HepG2 (cell line): ENCODE results near the gene PSD4. TPM values are rescaled to one million over a fixed set of nuclear protein-coding genes. Genes with fewer than 3 reads are reported as not detected.

Experiments
- ATAC-seq: fragments of 200-7000 bp; cut with Tn5 transposase; 3 replicates; pipeline ENCODE4 v1.9.1; 2020; ENCODE audit warnings: mild to moderate bottlenecking, moderate library complexity
- BruUV-seq: library from RNA; stranded (reverse); fragments of 400-500 nt; replicated peaks from 2 replicates; lab custom pipeline; 2021; lab: Mats Ljungman, UMichigan
- CTCF ChIA-PET: fragments of 300-600 bp; formaldehyde crosslinking; extraction: SDS; loops from one replicate; lab custom pipeline; 2021; ENCODE audit warnings: low total read pairs, inconsistent platforms, low intra/inter-chr PET ratio; lab: Yijun Ruan, JAX
- POLR2A ChIA-PET: fragments of 350-600 bp; sonication (Branson Sonifier 250); formaldehyde crosslinking; loops from one replicate; lab custom pipeline; 2020; ENCODE audit warnings: antibody characterized with exemption, inconsistent platforms; lab: Yijun Ruan, JAX
- DNase-seq: peaks from one replicate; pipeline ENCODE4 v3.0.0-alpha.2; 2015; ENCODE audit warnings: low spot score
- FAIRE-seq: peaks from 3 replicates; lab custom pipeline; 2011; peaks lifted over from hg19 to GRCh38; lab: Jason Lieb, UNC
- H2AFZ ChIP-seq: one replicate; pipeline ENCODE4 v1.6.1; 2011; ENCODE audit warnings: low read length, inconsistent platforms
- H3K27ac ChIP-seq: fragments of 300-600 bp; 3 replicates; pipeline ENCODE4 v1.8.0; 2011; ENCODE audit warnings: mixed run types, mild to moderate bottlenecking, mixed read lengths, low read length, inconsistent platforms; ENCODE audit not compliant: insufficient read depth; ENCODE audit errors: extremely low read length
- H3K27me3 ChIP-seq, 2 experiments: fragments of 200-600 bp in 1 of 2; 2 replicates in 1 of 2; 3 replicates in 1 of 2; pipeline versions ENCODE4 v1.6.0 to v1.8.0; 2011; ENCODE audit warnings: low read length in 2 of 2, mild to moderate bottlenecking in 2 of 2, moderate library complexity in 2 of 2, inconsistent platforms in 1 of 2; ENCODE audit not compliant: insufficient read depth in 2 of 2, control insufficient read depth in 1 of 2
- H3K36me3 ChIP-seq, 2 experiments: fragments of 200-600 bp in 1 of 2; replicated peaks in 1 of 2; 2 replicates in 1 of 2; 3 replicates in 1 of 2; pipeline versions ENCODE4 v1.5.1 to v1.8.0; 2011; ENCODE audit warnings: low read length in 2 of 2, inconsistent platforms in 1 of 2; ENCODE audit not compliant: insufficient read depth in 2 of 2, control insufficient read depth in 1 of 2
- H3K4me1 ChIP-seq: 2 replicates; pipeline ENCODE4 v1.5.1; 2012; ENCODE audit warnings: low read length, inconsistent platforms; ENCODE audit not compliant: insufficient read depth
- H3K4me2 ChIP-seq: 2 replicates; pipeline ENCODE4 v1.6.0; 2011; ENCODE audit warnings: low read depth, low read length, inconsistent platforms
- H3K4me3 ChIP-seq, 3 experiments: fragments of 200-600 bp in 1 of 3; sonication (generic), shearing (Covaris generic) in 1 of 3; replicated peaks in 1 of 3; 2 replicates each; pipeline ENCODE4 v1.5.1; 2011 to 2016; ENCODE audit warnings: low read length in 3 of 3, inconsistent platforms in 2 of 3, low read depth in 2 of 3, mild to moderate bottlenecking in 2 of 3, control low read depth in 1 of 3, mixed read lengths in 1 of 3; ENCODE audit not compliant: insufficient read depth in 1 of 3
- H3K79me2 ChIP-seq: one replicate; pipeline ENCODE4 v1.6.1; 2011; ENCODE audit warnings: low read length, inconsistent platforms; ENCODE audit not compliant: insufficient read depth
- H3K9ac ChIP-seq: 2 replicates; pipeline ENCODE4 v1.6.0; 2011; ENCODE audit warnings: mild to moderate bottlenecking, low read depth, low read length, inconsistent platforms; ENCODE audit not compliant: insufficient read depth
- H3K9me3 ChIP-seq: 2 replicates; pipeline ENCODE4 v1.5.1; 2012; ENCODE audit warnings: mild to moderate bottlenecking, low read length
- H4K20me1 ChIP-seq: 2 replicates; pipeline ENCODE4 v1.6.0; 2011; ENCODE audit warnings: inconsistent platforms, mild to moderate bottlenecking, low read length, moderate library complexity; ENCODE audit not compliant: insufficient read depth
- ATF4 ChIP-seq, 2 experiments: fragments of 450-650 bp in 1 of 2; sonication (generic) in 1 of 2; formaldehyde crosslinking; IDR thresholded peaks; 2 replicates each; pipeline versions ENCODE4 v1.5.0 to v1.8.0; 2020 to 2022; ENCODE audit warnings: mild to moderate bottlenecking in 1 of 2, missing genetic modification reagents in 1 of 2
- EHMT2 ChIP-seq: fragments of 200-600 bp; sonication (generic); IDR thresholded peaks from 2 replicates; pipeline ENCODE4 v1.7.0; 2017; ENCODE audit warnings: antibody characterized with exemption, low read depth, low read length, borderline replicate concordance
- HNRNPH1 ChIP-seq: fragments of 200-400 bp; formaldehyde crosslinking; optimal IDR thresholded peaks from 2 replicates; pipeline ENCODE3; 2017; ENCODE audit warnings: mild to moderate bottlenecking, low read depth, low read length
- HOXA9 ChIP-seq: sonication (generic); formaldehyde crosslinking; IDR thresholded peaks from 2 replicates; pipeline ENCODE4 v1.8.1; 2022; ENCODE audit warnings: missing genetic modification reagents, mild to moderate bottlenecking, moderate library complexity, borderline replicate concordance
- IRX3 ChIP-seq: sonication (generic); formaldehyde crosslinking; IDR thresholded peaks from 2 replicates; pipeline ENCODE4 v1.8.1; 2023; ENCODE audit warnings: mild to moderate bottlenecking, low read depth, missing genetic modification reagents, borderline replicate concordance
- PHF20 ChIP-seq: sonication (generic); formaldehyde crosslinking; IDR thresholded peaks from 2 replicates; pipeline ENCODE4 v1.5.0; 2020; ENCODE audit warnings: mild to moderate bottlenecking, missing genetic modification reagents
- RFXAP ChIP-seq: sonication (generic); formaldehyde crosslinking; IDR thresholded peaks from 2 replicates; pipeline ENCODE4 v1.4.0; 2020; ENCODE audit warnings: missing genetic modification reagents, borderline replicate concordance
- SNRNP70 ChIP-seq: fragments of 200-400 bp; formaldehyde crosslinking; IDR thresholded peaks from 2 replicates; pipeline ENCODE4 v1.6.1; 2017; ENCODE audit warnings: mild to moderate bottlenecking, low read depth, low read length, moderate library complexity
- ZBTB8A ChIP-seq: sonication (generic); formaldehyde crosslinking; IDR thresholded peaks from 2 replicates; pipeline ENCODE4 v1.4.0; 2020; ENCODE audit warnings: mild to moderate bottlenecking, low read depth, missing genetic modification reagents, borderline replicate concordance
- ZNF335 ChIP-seq: sonication (generic); formaldehyde crosslinking; IDR thresholded peaks from 2 replicates; pipeline ENCODE4 v1.4.0; 2020; ENCODE audit warnings: missing genetic modification reagents
- ZNF501 ChIP-seq: sonication (generic); formaldehyde crosslinking; IDR thresholded peaks from 2 replicates; pipeline ENCODE4 v1.5.1; 2020; ENCODE audit warnings: mild to moderate bottlenecking, moderate library complexity, missing genetic modification reagents
- ZNF563 ChIP-seq: sonication (generic); formaldehyde crosslinking; IDR thresholded peaks from 2 replicates; pipeline ENCODE4 v1.8.0; 2022; ENCODE audit warnings: mild to moderate bottlenecking, moderate library complexity, missing genetic modification reagents
- ZNF737 ChIP-seq: sonication (generic); formaldehyde crosslinking; IDR thresholded peaks from 2 replicates; pipeline ENCODE4 v1.5.0; 2020; ENCODE audit warnings: missing genetic modification reagents, mild to moderate bottlenecking, borderline replicate concordance
- ZNF883 ChIP-seq: sonication (generic); formaldehyde crosslinking; IDR thresholded peaks from 2 replicates; pipeline ENCODE4 v1.5.1; 2020; ENCODE audit warnings: mild to moderate bottlenecking, missing genetic modification reagents; ENCODE audit errors: not compliant biosample characterization
- WGBS: methylation state at CpG from one replicate; pipeline ENCODE4 v1.1.6; 2017; ENCODE audit warnings: low lambda C conversion rate; 5-methylcytosine and 5-hydroxymethylcytosine counted together
- in situ Hi-C: cut with HindIII; loops from 2 replicates; pipeline ENCODE4 v1.10.0; 2017; ENCODE audit warnings: low pct_unique_long_range_greater_than_20kb; ENCODE audit not compliant: extremely low pct_ligation_motif_present
- intact Hi-C: fragments of 100-400 bp; cut with micrococcal nuclease; formaldehyde crosslinking; loops from one replicate; pipeline ENCODE4 v1.10.0; 2022; ENCODE audit not compliant: unreplicated experiment
- polyA plus RNA-seq, 8 experiments: library from polyadenylated mRNA; depleted of rRNA in 3 of 8; stranded (reverse) in 7 of 8; unstranded in 1 of 8; fragments of >200 nt; fragmentation: Illumina TruSeq in 4 of 8; extraction: Trizol in 4 of 8; gene quantifications; 2 replicates each; pipeline versions ENCODE4 v1.2.1 to v1.2.3, GENCODE V29; 2011 to 2016; ENCODE audit warnings: low read depth in 4 of 8, missing spikeins in 1 of 8, mixed read lengths in 1 of 8; ENCODE audit not compliant: insufficient read depth in 1 of 8
- total RNA-seq, 5 experiments: library from RNA; depleted of rRNA; stranded (reverse); fragments of >200 nt; fragmentation: Illumina TruSeq; extraction: Trizol; gene quantifications; 2 replicates each; pipeline ENCODE4 v1.2.3, GENCODE V29; 2016; ENCODE audit warnings: low read depth in 1 of 5
- TF ChIP-seq, protein P1 (sequence below): sonication (generic); formaldehyde crosslinking; conservative IDR thresholded peaks from 2 replicates; pipeline ENCODE4 v1.8.0; 2022; ENCODE audit warnings: mild to moderate bottlenecking, moderate library complexity, missing genetic modification reagents
- TF ChIP-seq, protein P2 (sequence below): sonication (generic); formaldehyde crosslinking; IDR thresholded peaks from 2 replicates; pipeline ENCODE4 v1.8.1; 2023; ENCODE audit warnings: missing genetic modification reagents, inconsistent platforms, borderline replicate concordance
- TF ChIP-seq, protein P3 (sequence below): sonication (generic); formaldehyde crosslinking; IDR thresholded peaks from 2 replicates; pipeline ENCODE4 v1.8.1; 2023; ENCODE audit warnings: mild to moderate bottlenecking, moderate library complexity, missing genetic modification reagents

PSD4 gene
- total and polyA plus RNA-seq, 2 of the 13 experiments (the other 11 are each of a cell fraction or from before 2014, with no cell fraction given), result 5.8 to 9.4 TPM

GRCh38 chr2:113167962-113168340 is 5.8 kb upstream of the PSD4 start:
- FAIRE-seq (no peak), ATAC-seq (no peak), DNase-seq (no peak)
- H3K4me3 ChIP-seq, result peak overlapping the region in 1 of 3 experiments; percentile 37; a peak in 1 of 6 replicates
- intact Hi-C loops (loop anchor here (1.0 to 2.0 kb wide), 2 partner anchors 13 to 41 kb away; partner anchors contain the start of gene IL1RN), in situ Hi-C loops (no loop called here)
- peak overlapping the region; percentile 77 for H3K4me2 ChIP-seq
- CTCF ChIA-PET, result interaction anchor here (0.9 to 1.9 kb wide), 4 partner anchors 18 to 31 kb away, joined by 3 to 6 read pairs (median 4); no protein-coding TSS in a partner anchor
- 64% methylated on average over 6 of the region's 6 CpGs for WGBS
- H4K20me1 ChIP-seq, result no peaks in the 10 kb centered on the region
- H3K27ac ChIP-seq, result peak overlapping the region; percentile 75
- POLR2A ChIA-PET, result interaction anchor here (1.1 to 5.0 kb wide), 13 partner anchors 8 to 523 kb away, joined by 3 to 103 read pairs (median 7); partner anchors contain the start of gene IL1RN
- H3K4me1 ChIP-seq, result peaks cover 78% of the 10 kb centered on the region
- BruUV-seq, result no TSS peak
- no peaks in the 10 kb centered on the region; a peak in 1 of 5 replicates for H3K27me3 ChIP-seq
- no peaks in the 10 kb centered on the region for H3K79me2 ChIP-seq
- no peaks in the 10 kb centered on the region for H3K9me3 ChIP-seq
- H2AFZ ChIP-seq, result no peak overlapping the region
- peak overlapping the region; percentile 56 for H3K9ac ChIP-seq
- no peaks in the 10 kb centered on the region for H3K36me3 ChIP-seq
- TF ChIP-seq ZNF883 (CRISPR knock-in tag) (peak; percentile 0), ZNF563 (CRISPR knock-in tag) (no peak), ZNF501 (CRISPR knock-in tag) (peak; percentile 12; the same call in 1 of the 2 replicates), ZNF737 (0 out of 2 replicates have a peak, but pooled peaks have one; percentile 17), SNRNP70 (no peak), ZBTB8A (peak; percentile 13; the same call in 1 of the 2 replicates), ATF4 (CRISPR knock-in tag; IDR thresholded peaks at IDR 0.05) (0 out of 4 replicates have a peak, but pooled peaks of 1 of the 2 experiments have one; percentile 1), HOXA9 (peak; percentile 10; the same call in 1 of the 2 replicates), ZNF335 (CRISPR knock-in tag) (no peak), PHF20 (CRISPR knock-in tag) (peak; percentile 12; the same call in 1 of the 2 replicates), RFXAP (CRISPR knock-in tag) (no peak), HNRNPH1 (no peak), IRX3 (no peak), EHMT2 (no peak)
- TF ChIP-seq, protein P1, sequence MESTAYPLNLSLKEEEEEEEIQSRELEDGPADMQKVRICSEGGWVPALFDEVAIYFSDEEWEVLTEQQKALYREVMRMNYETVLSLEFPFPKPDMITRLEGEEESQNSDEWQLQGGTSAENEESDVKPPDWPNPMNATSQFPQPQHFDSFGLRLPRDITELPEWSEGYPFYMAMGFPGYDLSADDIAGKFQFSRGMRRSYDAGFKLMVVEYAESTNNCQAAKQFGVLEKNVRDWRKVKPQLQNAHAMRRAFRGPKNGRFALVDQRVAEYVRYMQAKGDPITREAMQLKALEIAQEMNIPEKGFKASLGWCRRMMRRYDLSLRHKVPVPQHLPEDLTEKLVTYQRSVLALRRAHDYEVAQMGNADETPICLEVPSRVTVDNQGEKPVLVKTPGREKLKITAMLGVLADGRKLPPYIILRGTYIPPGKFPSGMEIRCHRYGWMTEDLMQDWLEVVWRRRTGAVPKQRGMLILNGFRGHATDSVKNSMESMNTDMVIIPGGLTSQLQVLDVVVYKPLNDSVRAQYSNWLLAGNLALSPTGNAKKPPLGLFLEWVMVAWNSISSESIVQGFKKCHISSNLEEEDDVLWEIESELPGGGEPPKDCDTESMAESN (CRISPR knock-in tag), result peak; percentile 1; the same call in 1 of the 2 replicates
- TF ChIP-seq, protein P2, sequence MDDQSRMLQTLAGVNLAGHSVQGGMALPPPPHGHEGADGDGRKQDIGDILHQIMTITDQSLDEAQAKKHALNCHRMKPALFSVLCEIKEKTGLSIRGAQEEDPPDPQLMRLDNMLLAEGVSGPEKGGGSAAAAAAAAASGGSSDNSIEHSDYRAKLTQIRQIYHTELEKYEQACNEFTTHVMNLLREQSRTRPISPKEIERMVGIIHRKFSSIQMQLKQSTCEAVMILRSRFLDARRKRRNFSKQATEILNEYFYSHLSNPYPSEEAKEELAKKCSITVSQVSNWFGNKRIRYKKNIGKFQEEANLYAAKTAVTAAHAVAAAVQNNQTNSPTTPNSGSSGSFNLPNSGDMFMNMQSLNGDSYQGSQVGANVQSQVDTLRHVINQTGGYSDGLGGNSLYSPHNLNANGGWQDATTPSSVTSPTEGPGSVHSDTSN (CRISPR knock-in tag), result no peak
- TF ChIP-seq, protein P3, sequence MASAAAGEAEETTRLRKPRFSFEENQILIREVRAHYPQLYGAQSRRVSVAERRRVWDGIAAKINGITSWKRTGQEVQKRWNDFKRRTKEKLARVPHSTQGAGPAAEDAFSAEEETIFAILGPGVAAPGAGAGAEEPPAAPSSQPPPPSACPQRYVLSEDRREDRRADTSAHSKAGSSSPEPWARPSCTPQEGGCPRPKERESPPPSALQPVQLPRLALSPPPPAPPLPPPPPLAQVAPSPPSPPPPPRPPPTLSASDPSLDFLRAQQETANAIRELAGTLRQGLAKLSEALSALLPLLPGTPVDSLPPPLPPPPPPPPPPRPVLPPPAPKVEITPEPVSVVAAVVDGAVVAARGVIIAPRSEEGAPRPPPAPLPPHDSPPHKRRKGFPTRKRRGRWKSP (CRISPR knock-in tag), result no peak
